KMS-11 (cell line): Measurements from ENCODE around the gene SYPL2.

Experiments used
- H2AFZ ChIP-seq: fragments of 200-600 bp; sonication (generic); 2 replicates; pipeline ENCODE4 v1.6.1; 2016; ENCODE audit warnings: antibody characterized with exemption, mixed run types, low read depth
- H3K27ac ChIP-seq: fragments of 200-600 bp; sonication (generic); 2 replicates; pipeline ENCODE4 v1.6.1; 2016; ENCODE audit warnings: mild to moderate bottlenecking, mixed run types
- H3K27me3 ChIP-seq: fragments of 200-600 bp; sonication (generic); 2 replicates; pipeline ENCODE4 v1.6.1; 2017; ENCODE audit warnings: mild to moderate bottlenecking, low read depth, mixed run types, moderate library complexity; ENCODE audit not compliant: insufficient read depth
- H3K36me3 ChIP-seq: fragments of 200-600 bp; sonication (generic); 2 replicates; pipeline ENCODE4 v1.6.1; 2017; ENCODE audit warnings: mild to moderate bottlenecking, mixed run types; ENCODE audit not compliant: insufficient read depth
- H3K4me1 ChIP-seq: fragments of 200-600 bp; sonication (generic); 2 replicates; pipeline ENCODE4 v1.6.1; 2016; ENCODE audit warnings: mild to moderate bottlenecking, low read depth, mixed run types; ENCODE audit not compliant: poor library complexity, severe bottlenecking
- H3K4me2 ChIP-seq: fragments of 200-600 bp; sonication (generic); 2 replicates; pipeline ENCODE4 v1.7.0; 2016; ENCODE audit warnings: mild to moderate bottlenecking, mixed run types
- H3K4me3 ChIP-seq: fragments of 200-600 bp; sonication (generic); IDR thresholded peaks from 2 replicates; pipeline ENCODE4 v1.6.1; 2017; ENCODE audit warnings: low read depth, low read length, mixed read lengths; ENCODE audit not compliant: insufficient read depth
- H3K79me2 ChIP-seq: fragments of 200-600 bp; sonication (generic); 2 replicates; pipeline ENCODE4 v1.6.1; 2016; ENCODE audit warnings: low read depth, mixed run types; ENCODE audit not compliant: insufficient read depth
- H3K9ac ChIP-seq: fragments of 200-600 bp; sonication (generic); 2 replicates; pipeline ENCODE4 v1.6.1; 2016; ENCODE audit warnings: mild to moderate bottlenecking, mixed run types
- H4K20me1 ChIP-seq: fragments of 200-600 bp; sonication (generic); 2 replicates; pipeline ENCODE4 v1.6.1; 2016; ENCODE audit warnings: mild to moderate bottlenecking, mixed run types; ENCODE audit not compliant: insufficient read depth
- CTCF ChIP-seq: fragments of 200-600 bp; sonication (generic); conservative IDR thresholded peaks from 2 replicates; pipeline ENCODE4 v1.6.1; 2017; ENCODE audit warnings: low read depth, mild to moderate bottlenecking, antibody characterized with exemption, low read length, moderate library complexity, mixed read lengths

Gene SYPL2

GRCh38 chr1:109527098-109527811, 60.9 kb downstream of the SYPL2 start:
- H3K79me2 ChIP-seq: no peaks in the 10 kb centered on the region
- no peaks in the 10 kb centered on the region for H3K27me3 ChIP-seq
- H2AFZ ChIP-seq: no peak overlapping the region
- H3K27ac ChIP-seq: no peak overlapping the region
- no peak overlapping the region for H3K9ac ChIP-seq
- no peak overlapping the region for H3K4me3 ChIP-seq
- H3K4me1 ChIP-seq: no peaks in the 10 kb centered on the region
- no peak overlapping the region for H3K4me2 ChIP-seq
- TF ChIP-seq CTCF: no peak
- no peaks in the 10 kb centered on the region for H4K20me1 ChIP-seq
- no peaks in the 10 kb centered on the region for H3K36me3 ChIP-seq

GRCh38 chr1:109527846-109528695, 61.7 kb downstream of the SYPL2 start:
- H4K20me1 ChIP-seq: no peaks in the 10 kb centered on the region
- no peaks in the 10 kb centered on the region for H3K36me3 ChIP-seq
- no peak overlapping the region for H3K4me2 ChIP-seq
- no peaks in the 10 kb centered on the region for H3K79me2 ChIP-seq
- TF ChIP-seq CTCF: no peak
- no peak overlapping the region for H2AFZ ChIP-seq
- H3K4me1 ChIP-seq: peaks cover 7% of the 10 kb centered on the region
- no peak overlapping the region for H3K27ac ChIP-seq
- H3K4me3 ChIP-seq: no peak overlapping the region
- no peak overlapping the region for H3K9ac ChIP-seq
- no peaks in the 10 kb centered on the region for H3K27me3 ChIP-seq

- Histone ChIP-seq H3K79me2 (no peaks in the 10 kb centered on the region), H3K4me1 (peaks cover 8% of the 10 kb centered on the region), H4K20me1 (no peaks in the 10 kb centered on the region), H3K36me3 (no peaks in the 10 kb centered on the region), H3K27me3 (no peaks in the 10 kb centered on the region), H3K4me3 (no peak overlapping the region), H2AFZ (no peak overlapping the region), H3K9ac (no peak overlapping the region), H3K4me2 (no peak overlapping the region), H3K27ac (no peak overlapping the region)
- TF ChIP-seq CTCF: no peak
These were observed 62.4 kb downstream of the SYPL2 start for GRCh38 chr1:109528712-109529111.

GRCh38 chr1:109529881-109530456, 63.6 kb downstream of the SYPL2 start:
- TF ChIP-seq CTCF: no peak
- Histone ChIP-seq H4K20me1 (no peaks in the 10 kb centered on the region), H2AFZ (no peak overlapping the region), H3K27ac (no peak overlapping the region), H3K36me3 (no peaks in the 10 kb centered on the region), H3K9ac (no peak overlapping the region), H3K27me3 (no peaks in the 10 kb centered on the region), H3K4me2 (no peak overlapping the region), H3K79me2 (no peaks in the 10 kb centered on the region), H3K4me1 (peaks cover 8% of the 10 kb centered on the region), H3K4me3 (no peak overlapping the region)
